Right hindlimb (tissue), 1 donor: ENCODE data around the gene GPAT2.
"Not testable (repeated sequence)": the region's sequence is repeated elsewhere in the genome, so short reads cannot be mapped to it uniquely, and the experiment has no call there.

Source experiments
- DNase-seq: peaks from one replicate; pipeline ENCODE4 v3.0.0-alpha.2; 2018

The GPAT2 gene

GRCh38 chr2:96022701-96023447, 11.8 kb downstream of the GPAT2 start:
- peak; percentile 89 for DNase-seq

DNA sequence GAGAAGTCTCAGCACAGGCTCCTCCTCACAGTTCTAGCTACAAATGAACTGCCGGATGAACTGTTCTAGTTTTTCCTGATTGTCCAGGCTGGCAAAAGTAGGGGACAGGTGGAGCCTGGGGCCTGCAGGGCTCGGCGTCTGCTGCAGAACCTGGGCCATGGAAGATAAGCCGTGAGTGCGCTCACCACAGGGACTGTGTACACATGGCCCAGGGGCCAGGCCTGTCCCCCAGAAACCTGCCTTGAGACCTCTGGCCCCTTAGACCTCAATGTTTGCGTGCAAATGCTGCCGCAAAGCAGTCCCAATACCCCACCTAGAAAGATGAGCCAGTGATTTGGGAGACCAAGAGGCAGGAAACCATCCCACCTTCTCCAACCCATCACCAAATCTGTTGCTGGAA, 12.6 kb downstream of the GPAT2 start:
- DNase-seq = not testable (repeated sequence)

DNA sequence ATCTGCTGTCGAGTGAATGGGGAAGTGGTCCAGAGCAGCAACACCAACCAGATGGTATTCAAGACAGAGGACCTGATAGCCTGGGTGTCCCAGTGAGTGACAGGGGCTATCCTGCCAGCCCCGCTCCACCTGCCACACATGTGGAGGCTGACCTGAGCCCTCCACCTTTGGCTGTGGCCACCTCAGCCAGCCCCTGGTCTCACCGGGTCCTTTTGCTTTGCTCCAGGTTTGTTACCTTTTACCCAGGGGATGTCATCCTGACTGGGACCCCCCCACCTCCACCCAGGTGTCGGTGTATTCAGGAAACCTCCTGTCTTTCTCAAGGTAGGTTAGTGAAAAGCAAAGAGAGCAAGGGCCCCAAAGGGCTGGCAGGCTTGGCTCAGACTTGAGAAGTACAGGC, 13.6 kb downstream of the GPAT2 start:
- DNase-seq = not testable (repeated sequence)

DNA sequence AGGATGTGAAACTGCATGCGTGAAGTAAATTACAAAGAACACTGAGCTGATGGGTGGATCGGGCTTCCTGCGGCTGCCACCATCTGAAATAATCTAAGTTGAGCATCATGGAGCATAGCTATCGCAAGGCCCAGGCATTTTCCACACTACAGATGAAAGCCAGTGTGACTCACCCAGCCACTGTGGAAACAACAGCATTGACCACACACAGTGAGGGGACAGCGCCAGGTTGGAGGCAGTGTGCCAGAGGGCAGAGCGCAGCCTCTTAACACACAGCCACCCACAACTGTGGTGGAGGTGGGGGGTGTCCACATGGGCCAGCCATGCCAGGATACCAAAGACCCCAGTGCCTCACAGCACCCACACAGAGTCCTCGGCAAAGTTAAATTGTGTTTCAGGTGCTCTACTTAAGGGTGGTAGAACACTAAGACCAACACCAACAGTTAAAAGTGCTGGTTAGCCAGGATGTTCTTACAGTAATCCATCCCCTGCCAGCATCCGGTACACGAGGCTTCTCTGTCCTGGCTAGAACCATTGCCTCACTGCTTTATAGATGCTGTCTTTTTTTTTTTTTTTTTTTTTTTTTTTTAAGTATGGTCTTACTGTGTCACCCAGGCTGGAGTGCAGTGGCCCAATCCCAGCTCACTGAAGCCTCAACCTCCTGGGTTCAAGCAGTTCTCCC, 14.7 kb downstream of the GPAT2 start:
- not testable (repeated sequence) for DNase-seq

DNA sequence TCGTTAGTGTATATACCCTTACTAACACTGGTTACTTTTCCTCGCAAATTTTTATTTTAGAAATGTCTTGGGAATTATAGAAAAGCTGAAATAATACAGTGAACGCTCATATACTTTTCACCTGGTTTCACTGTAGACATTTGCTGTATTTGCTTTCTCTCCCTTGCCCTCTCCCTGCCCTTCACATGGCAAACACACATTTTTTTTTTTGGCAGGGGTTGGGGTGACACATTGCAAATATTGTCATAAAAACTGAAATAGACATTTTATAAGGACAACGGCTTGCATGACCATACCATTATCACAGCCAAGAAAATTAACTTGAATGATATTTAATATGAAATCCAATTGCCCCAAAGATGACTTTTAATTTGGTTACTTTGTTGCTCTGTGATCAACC, 18.4 kb downstream of the GPAT2 start:
- not testable (repeated sequence) for DNase-seq

GRCh38 chr2:96012792-96013264, 21.9 kb downstream of the GPAT2 start:
- not testable (repeated sequence) for DNase-seq

GRCh38 chr2:96012086-96012791, 22.5 kb downstream of the GPAT2 start:
- not testable (repeated sequence) for DNase-seq

DNA sequence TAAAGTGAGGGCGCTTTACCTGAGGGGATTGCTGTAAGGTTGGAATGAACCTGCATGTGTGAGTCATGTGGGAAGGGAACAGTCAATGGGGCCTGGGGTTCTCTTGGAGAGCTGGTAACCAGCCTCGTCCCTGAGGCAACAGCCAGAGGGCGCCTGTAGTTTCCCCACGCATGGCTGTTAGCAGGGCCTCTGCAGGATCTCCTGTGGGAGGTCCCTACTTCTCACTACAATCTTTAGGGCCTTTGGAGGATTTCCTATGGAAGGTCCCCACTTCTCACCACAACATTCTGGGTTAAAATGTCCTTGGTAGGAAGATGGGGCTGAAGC, 23.6 kb downstream of the GPAT2 start:
- not testable (repeated sequence) for DNase-seq

- DNase-seq = peak; percentile 94
Observed at GRCh38 chr2:96010320-96011128, 24.2 kb downstream of the GPAT2 start.

DNA sequence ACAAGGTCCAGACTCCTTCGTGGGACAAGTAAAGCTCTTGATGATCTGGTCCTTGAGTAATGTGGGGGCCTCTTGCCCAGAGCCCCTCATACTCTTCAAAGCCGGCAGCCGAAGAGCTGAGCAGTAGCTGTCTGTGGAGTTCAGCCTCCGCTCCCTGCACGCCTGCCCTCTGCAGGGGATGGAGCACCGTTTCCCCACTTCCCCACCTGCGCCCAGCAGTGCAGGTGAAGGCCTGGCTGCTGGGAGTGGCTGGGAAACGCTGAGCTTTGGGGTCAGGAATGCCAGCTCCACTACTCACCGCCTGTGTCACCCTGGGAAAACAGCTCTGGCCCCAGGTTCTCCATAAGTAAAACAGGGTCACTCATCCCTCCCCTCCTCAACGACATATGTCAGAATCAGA, 24.9 kb downstream of the GPAT2 start:
- not testable (repeated sequence) for DNase-seq

DNA sequence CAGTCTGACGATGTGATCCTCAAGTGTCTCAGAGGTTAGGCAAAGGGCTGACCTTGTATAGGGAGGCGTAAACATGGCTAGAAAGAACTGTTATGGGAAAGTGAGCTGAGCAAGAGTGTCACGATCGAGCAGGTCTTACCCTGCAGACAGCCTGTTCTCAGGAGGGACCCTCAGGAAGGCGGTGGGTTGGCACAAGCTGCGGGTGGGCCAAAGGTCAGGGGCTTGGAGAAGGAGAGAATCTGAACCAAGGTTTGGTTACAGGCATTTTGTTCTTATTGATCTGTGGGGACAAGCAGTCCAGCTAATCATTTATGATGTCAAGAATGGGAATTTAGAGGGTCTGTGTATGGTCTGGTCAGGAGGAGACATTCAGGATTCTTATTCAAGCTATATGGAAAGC, 26.7 kb downstream of the GPAT2 start:
- not testable (repeated sequence) for DNase-seq

- DNase-seq = not testable (repeated sequence)
Observed at GRCh38 chr2:96006248-96006647, 28.5 kb downstream of the GPAT2 start.

GRCh38 chr2:95992520-95993272, 42.0 kb downstream of the GPAT2 start:
- peak; percentile 56 for DNase-seq

- not testable (repeated sequence) for DNase-seq
Observed at GRCh38 chr2:95992102-95992501, 42.6 kb downstream of the GPAT2 start.

GRCh38 chr2:95991351-95992094, 43.2 kb downstream of the GPAT2 start, which contains the start of gene ANKRD36C:
TSS of gene ANKRD36C (minus strand) at chr2:95991824. CDS start at chr2:95991708, 116 bp downstream.
- DNase-seq = peak; percentile 45

GRCh38 chr2:95990884-95991283, 43.8 kb downstream of the GPAT2 start:
- not testable (repeated sequence) for DNase-seq
